Activated effector memory CD4-positive, alpha-beta T cell treated with Interleukin-2 at 50 U/mL for 16 hours (primary cell): ENCODE measurements around the gene PACS1.

ENCODE experiments used
- DNase-seq: peaks from one replicate; pipeline ENCODE4 v3.0.0-alpha.2; 2020

Gene PACS1

GRCh38 chr11:66050581-66051231, 19.4 kb upstream of the PACS1 start:
- DNase-seq, result no peak

GRCh38 chr11:66051371-66051765, 18.7 kb upstream of the PACS1 start:
- no peak for DNase-seq

GRCh38 chr11:66051766-66052663, 18.1 kb upstream of the PACS1 start, which contains the start of gene SF3B2:
Gene SF3B2 (plus strand): TSS chr11:66052364. CDS start chr11:66052385, 21 bp downstream.
- DNase-seq, result peak; percentile 96

GRCh38 chr11:66052664-66052982, 17.4 kb upstream of the PACS1 start:
- DNase-seq, result no peak

GRCh38 chr11:66055021-66055420, 15.1 kb upstream of the PACS1 start:
- no peak for DNase-seq

GRCh38 chr11:66056501-66056900, 13.6 kb upstream of the PACS1 start:
- DNase-seq, result no peak

GRCh38 chr11:66059966-66060680, 9.9 kb upstream of the PACS1 start:
- no peak for DNase-seq

GRCh38 chr11:66061268-66061667, 8.8 kb upstream of the PACS1 start:
- DNase-seq, result no peak

GRCh38 chr11:66062408-66062807, 7.7 kb upstream of the PACS1 start:
- no peak for DNase-seq

GRCh38 chr11:66063900-66064299, 6.2 kb upstream of the PACS1 start:
- no peak for DNase-seq

- no peak for DNase-seq
These were observed 5.5 kb upstream of the PACS1 start for GRCh38 chr11:66064571-66064970.

- no peak for DNase-seq
These were observed 3.3 kb upstream of the PACS1 start for GRCh38 chr11:66066751-66067150.

GRCh38 chr11:66067640-66068039, 2.4 kb upstream of the PACS1 start:
- no peak for DNase-seq

- peak; percentile 61 for DNase-seq
These were observed 1.8 kb upstream of the PACS1 start for GRCh38 chr11:66068154-66068821.

GRCh38 chr11:66068923-66069714, 953 bp upstream of the PACS1 start:
- DNase-seq, result peak; percentile 13

- DNase-seq, result no peak
These were observed 720 bp downstream of the PACS1 start for GRCh38 chr11:66070604-66071380.

- DNase-seq, result no peak
These were observed 1.3 kb downstream of the PACS1 start for GRCh38 chr11:66071381-66071801.

GRCh38 chr11:66072081-66072480, 2.0 kb downstream of the PACS1 start:
- no peak for DNase-seq

GRCh38 chr11:66072518-66072917, 2.4 kb downstream of the PACS1 start:
- no peak for DNase-seq

GRCh38 chr11:66073669-66074068, 3.6 kb downstream of the PACS1 start:
- no peak for DNase-seq

- DNase-seq, result no peak
These were observed 5.2 kb downstream of the PACS1 start for GRCh38 chr11:66075273-66075672.
